H1 (cell line): ENCODE results near the gene ZSCAN1. TPM values are rescaled to one million over a fixed set of nuclear protein-coding genes. Genes with fewer than 3 reads are reported as not detected.
A peak's percentile ranks its signal among the peaks of the same experiment; 100 is the strongest.

ENCODE experiments used
- CTCF ChIA-PET: fragments of 300-600 bp; sonication (Branson Sonifier 250); formaldehyde crosslinking; loops from one replicate; lab custom pipeline; 2021; ENCODE audit not compliant: partially characterized antibody; lab: Charles Lee
- POLR2A ChIA-PET: fragments of 300-600 bp; sonication (Branson Sonifier 250); formaldehyde crosslinking; loops from one replicate; lab custom pipeline; 2021; ENCODE audit warnings: inconsistent platforms; ENCODE audit not compliant: partially characterized antibody; lab: Charles Lee
- DNase-seq, 2 experiments: peaks; one replicate each; pipeline versions ENCODE4 v3.0.0 to v3.0.0-alpha.2; 2010 to 2022; ENCODE audit warnings: low spot score in 2 of 2, low read depth in 1 of 2, mixed read lengths in 1 of 2
- FAIRE-seq: peaks from 2 replicates; lab custom pipeline; 2011; peaks lifted over from hg19 to GRCh38; lab: Jason Lieb, UNC
- H2AFZ ChIP-seq: 2 replicates; pipeline ENCODE4 v1.8.1; 2012; ENCODE audit warnings: low read length, inconsistent platforms
- H2AK5ac ChIP-seq: 2 replicates; pipeline ENCODE4 v1.6.1; 2013; ENCODE audit warnings: low read depth, low read length
- H2BK120ac ChIP-seq: replicated peaks from 2 replicates; pipeline ENCODE3; 2013; ENCODE audit warnings: low read depth, low read length, inconsistent platforms
- H2BK12ac ChIP-seq: 2 replicates; pipeline ENCODE4 v1.6.1; 2013; ENCODE audit warnings: low read depth, low read length
- H2BK15ac ChIP-seq: 2 replicates; pipeline ENCODE4 v1.6.1; 2013; ENCODE audit warnings: low read length
- H2BK20ac ChIP-seq: 2 replicates; pipeline ENCODE4 v1.6.1; 2013; ENCODE audit warnings: low read length
- H2BK5ac ChIP-seq: 2 replicates; pipeline ENCODE4 v1.6.1; 2013; ENCODE audit warnings: low read depth, low read length
- H3K14ac ChIP-seq: 2 replicates; pipeline ENCODE4 v1.6.1; 2013; ENCODE audit warnings: inconsistent platforms; ENCODE audit not compliant: insufficient read length
- H3K18ac ChIP-seq: 2 replicates; pipeline ENCODE4 v1.6.1; 2013; ENCODE audit warnings: low read length; ENCODE audit errors: extremely low read depth
- H3K23ac ChIP-seq: 2 replicates; pipeline ENCODE4 v1.6.1; 2013; ENCODE audit warnings: inconsistent platforms; ENCODE audit not compliant: insufficient read length
- H3K23me2 ChIP-seq: 2 replicates; pipeline ENCODE4 v1.6.1; 2013; ENCODE audit warnings: low read depth, low read length
- H3K27ac ChIP-seq: 2 replicates; pipeline ENCODE4 v1.6.1; 2011; ENCODE audit warnings: low read depth, low read length, inconsistent platforms
- H3K27me3 ChIP-seq, 4 experiments: replicated peaks in 1 of 4; 1 replicate in 1 of 4; 2 replicates in 3 of 4; pipeline versions ENCODE4 v1.6.1 to v1.8.1; 2011 to 2013; ENCODE audit warnings: low read length in 3 of 4, mild to moderate bottlenecking in 3 of 4, inconsistent platforms in 2 of 4, mixed read lengths in 2 of 4, moderate library complexity in 1 of 4; ENCODE audit not compliant: control insufficient read depth in 3 of 4, insufficient read depth in 3 of 4; ENCODE audit errors: extremely low read depth in 1 of 4
- H3K36me3 ChIP-seq, 4 experiments: 2 replicates each; pipeline versions ENCODE4 v1.6.1 to v1.8.1; 2011 to 2013; ENCODE audit warnings: mild to moderate bottlenecking in 4 of 4, low read length in 3 of 4, moderate library complexity in 2 of 4, control low read depth in 1 of 4, inconsistent platforms in 1 of 4; ENCODE audit not compliant: insufficient read depth in 4 of 4, control insufficient read depth in 2 of 4
- H3K4ac ChIP-seq: replicated peaks from 2 replicates; pipeline ENCODE3; 2013; ENCODE audit warnings: low read length, low read depth, mixed read lengths, inconsistent platforms; ENCODE audit not compliant: insufficient read length
- H3K4me1 ChIP-seq, 4 experiments: replicated peaks in 1 of 4; 1 replicate in 1 of 4; 2 replicates in 3 of 4; pipeline versions ENCODE4 v1.6.1 to v1.8.1; 2011 to 2013; ENCODE audit warnings: low read length in 3 of 4, inconsistent platforms in 2 of 4, mixed read lengths in 1 of 4; ENCODE audit not compliant: insufficient read depth in 4 of 4, control insufficient read depth in 3 of 4
- H3K4me2 ChIP-seq, 2 experiments: 2 replicates each; pipeline versions ENCODE4 v1.6.1 to v1.8.1; 2011 to 2013; ENCODE audit warnings: low read depth in 2 of 2, low read length in 2 of 2, control low read depth in 1 of 2, inconsistent platforms in 1 of 2, mild to moderate bottlenecking in 1 of 2; ENCODE audit not compliant: insufficient read depth in 1 of 2
- H3K4me3 ChIP-seq, 4 experiments: fragments of 200-600, 300-600 bp in 1 of 4; sonication (generic), shearing (Covaris generic), sonication (Bioruptor Twin) in 1 of 4; 2 replicates each; pipeline versions ENCODE4 v1.5.1 to v1.8.1; 2011 to 2016; ENCODE audit warnings: low read length in 4 of 4, low read depth in 3 of 4, control low read depth in 2 of 4, inconsistent platforms in 2 of 4, mild to moderate bottlenecking in 2 of 4, mixed read lengths in 1 of 4, moderate library complexity in 1 of 4; ENCODE audit not compliant: insufficient read depth in 2 of 4; ENCODE audit errors: extremely low read depth in 1 of 4
- H3K56ac ChIP-seq: replicated peaks from 2 replicates; pipeline ENCODE3; 2013; ENCODE audit warnings: low read depth, mild to moderate bottlenecking, mixed read lengths, low read length, inconsistent platforms; ENCODE audit not compliant: insufficient read length
- H3K79me1 ChIP-seq: 2 replicates; pipeline ENCODE4 v1.6.1; 2013; ENCODE audit warnings: low read depth, low read length, control low read depth
- H3K79me2 ChIP-seq, 2 experiments: 2 replicates each; pipeline versions ENCODE4 v1.6.1 to v1.8.1; 2012 to 2013; ENCODE audit warnings: low read length in 2 of 2, mild to moderate bottlenecking in 2 of 2, inconsistent platforms in 1 of 2; ENCODE audit not compliant: insufficient read depth in 2 of 2, control insufficient read depth in 1 of 2
- H3K9ac ChIP-seq, 4 experiments: replicated peaks in 1 of 4; 1 replicate in 1 of 4; 2 replicates in 3 of 4; pipeline versions ENCODE4 v1.6.1 to v1.8.1; 2011 to 2013; ENCODE audit warnings: low read depth in 3 of 4, low read length in 3 of 4, control low read depth in 2 of 4, mild to moderate bottlenecking in 2 of 4, moderate library complexity in 2 of 4, inconsistent platforms in 1 of 4; ENCODE audit errors: extremely low read depth in 1 of 4
- H3K9me3 ChIP-seq, 2 experiments: 2 replicates each; pipeline versions ENCODE4 v1.6.1 to v1.8.1; 2012 to 2013; ENCODE audit warnings: mild to moderate bottlenecking in 2 of 2, moderate library complexity in 2 of 2, control low read depth in 1 of 2, inconsistent platforms in 1 of 2, low read depth in 1 of 2, low read length in 1 of 2, mixed read lengths in 1 of 2; ENCODE audit not compliant: insufficient read depth in 2 of 2
- H4K20me1 ChIP-seq, 2 experiments: replicated peaks in 1 of 2; 2 replicates each; pipeline versions ENCODE3 to v1.8.1; 2011 to 2013; ENCODE audit warnings: inconsistent platforms in 2 of 2, low read length in 2 of 2, mild to moderate bottlenecking in 1 of 2; ENCODE audit not compliant: insufficient read depth in 2 of 2, control insufficient read depth in 1 of 2
- H4K5ac ChIP-seq: 2 replicates; pipeline ENCODE4 v1.6.1; 2013; ENCODE audit warnings: low read length, low read depth, mixed read lengths, inconsistent platforms; ENCODE audit not compliant: insufficient read length
- H4K8ac ChIP-seq: 2 replicates; pipeline ENCODE4 v1.8.0; 2013; ENCODE audit warnings: mild to moderate bottlenecking, moderate library complexity, low read length, inconsistent platforms; ENCODE audit not compliant: insufficient read depth; ENCODE audit errors: extremely low read depth
- H4K91ac ChIP-seq: replicated peaks from 2 replicates; pipeline ENCODE3; 2013; ENCODE audit warnings: low read length, mixed read lengths, inconsistent platforms; ENCODE audit not compliant: insufficient read length
- CHD1 ChIP-seq: IDR thresholded peaks from 2 replicates; pipeline ENCODE4 v1.6.1; 2012; ENCODE audit warnings: low read depth, low read length, improper control_type of control experiment
- TBP ChIP-seq: IDR thresholded peaks from 2 replicates; pipeline ENCODE4 v1.6.1; 2011; ENCODE audit warnings: low read depth, low read length, improper control_type of control experiment
- WGBS, 2 experiments: shearing (Covaris generic) in 1 of 2; methylation state at CpG; one replicate each; pipeline versions ENCODE4 v1.1.6 to v1.1.7; 2013 to 2015; ENCODE audit warnings: low lambda C conversion rate in 2 of 2, mixed read lengths in 2 of 2, inconsistent platforms in 1 of 2, low coverage in 1 of 2, missing lambda C conversion rate in 1 of 2; ENCODE audit not compliant: insufficient replicate concordance in 2 of 2, insufficient coverage in 1 of 2, insufficient read length in 1 of 2; ENCODE audit errors: extremely low coverage in 1 of 2, missing lambda C conversion rate in 1 of 2; 5-methylcytosine and 5-hydroxymethylcytosine counted together
- polyA plus RNA-seq, 7 experiments: library from polyadenylated mRNA; depleted of rRNA in 3 of 7; stranded (reverse) in 5 of 7; unstranded in 2 of 7; fragments of >200 nt in 5 of 7; fragments of 200-250 nt in 2 of 7; gene quantifications; 1 replicate in 5 of 7; 2 replicates in 1 of 7; 4 replicates in 1 of 7; pipeline versions ENCODE4 v1.2.1 to v1.2.3, GENCODE V29; 2011 to 2013; ENCODE audit warnings: missing spikeins in 2 of 7, mixed read lengths in 2 of 7
- total RNA-seq: library from RNA; stranded (reverse); fragmentation: NEBNext Ultra II Directional; extraction: Animal tissue kit (Norgen Biotek cat#: 25700); gene quantifications from 2 replicates; pipeline ENCODE4 v1.2.1, GENCODE V29; 2021

ZSCAN1 gene
- total and polyA plus RNA-seq, 2 of the 8 experiments (the other 6 are each of a cell fraction or from before 2014, with no cell fraction given) = 1.2 to 4.3 TPM

DNA sequence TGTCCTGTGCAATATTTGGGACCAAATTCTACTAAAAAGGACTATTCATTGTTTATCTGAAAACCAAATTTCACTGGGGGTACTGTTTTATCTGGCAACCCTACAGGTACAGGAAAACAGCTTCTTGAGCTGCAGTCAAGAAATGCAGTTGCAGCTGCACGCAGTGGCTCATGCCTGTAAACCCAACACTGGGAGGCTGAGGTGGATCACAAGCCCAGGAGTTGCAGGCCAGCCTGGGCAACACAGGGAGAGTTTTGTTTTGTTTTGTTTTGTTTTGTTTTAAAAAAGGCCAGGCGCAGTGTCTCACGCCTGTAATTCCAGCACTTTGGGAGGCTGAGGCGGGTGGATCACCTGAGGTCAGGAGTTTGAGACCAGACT is 11.6 kb upstream of the ZSCAN1 start:
- no peak overlapping the region for H3K9ac ChIP-seq
- H4K91ac ChIP-seq = peak overlapping the region; percentile 74
- ChIA-PET CTCF (interaction anchor here (0.5 to 4.0 kb wide), 26 partner anchors 8 to 161 kb away, joined by 3 to 34 read pairs (median 3); partner anchors contain the start of gene ZNF135), POLR2A (interaction anchor here (0.8 to 3.4 kb wide), 12 partner anchors 12 to 161 kb away, joined by 3 to 18 read pairs (median 6); partner anchors contain the start of genes ZNF418 and ZNF606)
- H3K18ac ChIP-seq = no peak overlapping the region
- DNase-seq (no peak), FAIRE-seq (no peak)
- no peak overlapping the region; the same call in 1 of the 2 replicates for H2BK5ac ChIP-seq
- H3K56ac ChIP-seq = no peak overlapping the region
- H3K79me2 ChIP-seq = no peaks in the 10 kb centered on the region
- H2AFZ ChIP-seq = 0 out of 2 replicates have a peak overlapping the region, but pooled peaks have one; percentile 36
- no peaks in the 10 kb centered on the region; a peak in 3 of 7 replicates for H3K27me3 ChIP-seq
- no peak overlapping the region for H2BK20ac ChIP-seq
- H3K4me1 ChIP-seq = no peaks in the 10 kb centered on the region
- H3K14ac ChIP-seq = no peak overlapping the region
- no peak overlapping the region for H3K4me2 ChIP-seq
- no peak overlapping the region for H3K27ac ChIP-seq
- 81% methylated on average over 4 of the region's 4 CpGs; no CpG with 5 or more reads in 1 of the 2 experiments for WGBS, 2 experiments
- no peak overlapping the region for H3K4me3 ChIP-seq
- H3K4ac ChIP-seq = no peak overlapping the region
- no peak overlapping the region for H2BK15ac ChIP-seq
- no peaks in the 10 kb centered on the region for H4K20me1 ChIP-seq
- no peaks in the 10 kb centered on the region for H3K23me2 ChIP-seq
- no peaks in the 10 kb centered on the region for H3K36me3 ChIP-seq
- no peak overlapping the region for H3K23ac ChIP-seq
- H2AK5ac ChIP-seq = no peak overlapping the region
- TF ChIP-seq CHD1 (no peak), TBP (no peak)
- H3K79me1 ChIP-seq = no peaks in the 10 kb centered on the region
- H3K9me3 ChIP-seq = peaks cover 11 to 31% of the 10 kb centered on the region in 2 experiments; a peak in 3 of 4 replicates
- peak overlapping the region; percentile 55 for H4K5ac ChIP-seq
- H2BK120ac ChIP-seq = no peak overlapping the region
- no peak overlapping the region for H2BK12ac ChIP-seq
- peak overlapping the region; percentile 89; the same call in 1 of the 2 replicates for H4K8ac ChIP-seq
